Body of pancreas (tissue), 4 donors: ENCODE measurements around the gene GPR137. TPM values are rescaled to one million over a fixed set of nuclear protein-coding genes. Genes with fewer than 3 reads are reported as not detected.

Experiments used
- ATAC-seq: fragments of 150-250 bp; one replicate; pipeline ENCODE4 v1.9.1; 2016
- DNase-seq, 4 donors: peaks; one replicate each; pipeline ENCODE4 v3.0.0-alpha.2; 2019
- H3K27ac ChIP-seq, 4 donors: fragments of 200-600 bp; sonication (generic); 1 replicate in 3 of 4; 2 replicates in 1 of 4; pipeline versions ENCODE4 v1.5.1 to v1.6.1; 2016 to 2019; ENCODE audit warnings: mild to moderate bottlenecking in 1 of 4, mixed read lengths in 1 of 4, moderate library complexity in 1 of 4
- H3K27me3 ChIP-seq, 2 donors: fragments of 200-600 bp; sonication (generic); one replicate each; pipeline ENCODE4 v1.6.0; 2016; ENCODE audit warnings: mild to moderate bottlenecking in 1 of 2
- H3K36me3 ChIP-seq, 2 donors: fragments of 200-600 bp; sonication (generic); replicated peaks in 1 of 2; 2 replicates each; pipeline ENCODE4 v1.5.1; 2016; ENCODE audit warnings: low read depth in 2 of 2; ENCODE audit not compliant: insufficient read depth in 1 of 2
- H3K4me1 ChIP-seq: fragments of 200-600 bp; sonication (generic); one replicate; pipeline ENCODE4 v1.6.0; 2016
- H3K4me3 ChIP-seq, 2 donors: fragments of 200-600 bp; sonication (generic); 1 replicate in 1 of 2; 2 replicates in 1 of 2; pipeline ENCODE4 v1.5.1; 2016 to 2019
- H3K9me3 ChIP-seq, 3 donors: fragments of 200-600 bp; sonication (generic); 1 replicate in 2 of 3; 2 replicates in 1 of 3; pipeline ENCODE4 v1.5.1; 2016
- CTCF ChIP-seq, 7 experiments: fragments of 450-650 bp in 4 of 7; fragments of 200-600 bp in 3 of 7; sonication (generic) in 3 of 7; IDR thresholded peaks; one replicate each; pipeline ENCODE4 v1.5.1; 2016 to 2019; ENCODE audit warnings: antibody characterized with exemption in 7 of 7
- POLR2A ChIP-seq, 3 donors: fragments of 450-650 bp; IDR thresholded peaks; one replicate each; pipeline ENCODE4 v1.6.1; 2016; ENCODE audit warnings: antibody characterized with exemption in 3 of 3, mild to moderate bottlenecking in 2 of 3
- whole genome bisulfite sequencing, 2 donors: methylation state at CpG; one replicate each; pipeline ENCODE4 v1.1.5; 2017; 5-methylcytosine and 5-hydroxymethylcytosine counted together
- intact Hi-C: fragments of 100-400 bp; cut with DNase I; formaldehyde crosslinking; loops from one replicate; pipeline ENCODE4 v1.15.1; 2023
- total RNA-seq, 2 donors: library from RNA; depleted of rRNA; stranded (reverse); fragments of >200 nt; gene quantifications; one replicate each; pipeline ENCODE4 v1.1.0, GENCODE V29; 2016

Gene GPR137
- total RNA-seq, 2 donors from 2014 or later: 4.4 to 19.4 TPM

GRCh38 chr11:64316672-64317324 lies 31.1 kb downstream of the GPR137 start:
- DNase-seq (peak; percentile 45 to 67 (median 54)), ATAC-seq (no peak)
- peak overlapping the region; percentile 92 to 99 (median 98) for H3K27ac ChIP-seq
- no peaks in the 10 kb centered on the region for H3K9me3 ChIP-seq
- peaks cover 42% of the 10 kb centered on the region for H3K4me1 ChIP-seq
- TF ChIP-seq CTCF (IDR thresholded peaks at IDR 0.05): peak in 1 of 7 experiments; percentile 32
- TF ChIP-seq POLR2A (IDR thresholded peaks at IDR 0.05): no peak
- WGBS, 2 donors: 3 to 10% methylated on average over 9 to 32 of the region's 32 CpGs
- peaks cover 0 to 3% of the 10 kb centered on the region in 2 donors for H3K36me3 ChIP-seq
- peak overlapping the region; percentile 49 to 93 for H3K4me3 ChIP-seq
- no peaks in the 10 kb centered on the region for H3K27me3 ChIP-seq
- intact Hi-C loops: no loop called here

- peak within 1 kb of the TSS; percentile 66 to 93 for H3K4me3 ChIP-seq
- TF ChIP-seq CTCF (IDR thresholded peaks at IDR 0.05) (no peak), POLR2A (IDR thresholded peaks at IDR 0.05) (peak; percentile 72 to 88 (median 86))
- peak within 1 kb of the TSS; percentile 92 to 99 (median 98) for H3K27ac ChIP-seq
- H3K4me1 ChIP-seq: peaks cover 45% of the 10 kb centered on the region
- peak; percentile 86 for ATAC-seq
- peaks cover 0 to 3% of the 10 kb centered on the region in 2 donors for H3K36me3 ChIP-seq
- no peaks in the 10 kb centered on the region for H3K27me3 ChIP-seq
- peak; percentile 96 to 99 (median 98) for DNase-seq
- 0% methylated on average over 16 to 43 of the region's 43 CpGs for WGBS, 2 donors
- no peaks in the 10 kb centered on the region for H3K9me3 ChIP-seq
- intact Hi-C loops: no loop called here
These were observed 31.8 kb downstream of the GPR137 start, which contains the start of gene TRMT112 for GRCh38 chr11:64317325-64317960. Gene TRMT112, minus strand, starts transcription at chr11:64317559. Its CDS starts 33 bp downstream, at chr11:64317526.

GRCh38 chr11:64317961-64318765 lies 32.5 kb downstream of the GPR137 start, which contains the start of gene PRDX5:
Gene PRDX5, plus strand, starts transcription at chr11:64318121. Its CDS starts 95 bp downstream, at chr11:64318216.
- peaks cover 0 to 5% of the 10 kb centered on the region in 2 donors for H3K36me3 ChIP-seq
- TF ChIP-seq POLR2A (IDR thresholded peaks at IDR 0.05): peak; percentile 89 to 94 (median 92)
- TF ChIP-seq CTCF (IDR thresholded peaks at IDR 0.05): peak; percentile 18 to 85 (median 53)
- intact Hi-C loops: no loop called here
- no peaks in the 10 kb centered on the region for H3K27me3 ChIP-seq
- H3K4me3 ChIP-seq: peak within 1 kb of the TSS; percentile 66 to 93
- ATAC-seq (peak; percentile 90), DNase-seq (peak; percentile 96 to 99 (median 98))
- 0% methylated on average over 35 to 61 of the region's 61 CpGs for WGBS, 2 donors
- H3K9me3 ChIP-seq: no peaks in the 10 kb centered on the region
- peak within 1 kb of the TSS; percentile 92 to 99 (median 98) for H3K27ac ChIP-seq
- H3K4me1 ChIP-seq: peaks cover 45% of the 10 kb centered on the region

GRCh38 chr11:64318766-64319761 lies 33.4 kb downstream of the GPR137 start:
- Histone ChIP-seq H3K27ac (peak overlapping the region; percentile 92 to 99 (median 98)), H3K4me3 (peak overlapping the region; percentile 61 to 66), H3K27me3 (no peaks in the 10 kb centered on the region), H3K36me3 (peaks cover 0 to 5% of the 10 kb centered on the region in 2 donors), H3K9me3 (no peaks in the 10 kb centered on the region), H3K4me1 (peaks cover 45% of the 10 kb centered on the region)
- ATAC-seq: no peak
- intact Hi-C loops: no loop called here
- TF ChIP-seq CTCF (IDR thresholded peaks at IDR 0.05) (no peak), POLR2A (IDR thresholded peaks at IDR 0.05) (no peak)
- peak in 2 of 4 donors; percentile 31 to 45 for DNase-seq
- 16 to 18% methylated on average over 16 to 17 of the region's 19 CpGs for WGBS, 2 donors
